Measurements from ENCODE around the gene SLC38A4. TPM values are rescaled to one million over a fixed set of nuclear protein-coding genes. Genes with fewer than 3 reads are reported as not detected.

SLC38A4 gene
- total and polyA plus RNA-seq, 9 of the 15 experiments (the other 6 are each of a cell fraction or from before 2014, with no cell fraction given): 0.16 TPM; not detected in 8

DNA sequence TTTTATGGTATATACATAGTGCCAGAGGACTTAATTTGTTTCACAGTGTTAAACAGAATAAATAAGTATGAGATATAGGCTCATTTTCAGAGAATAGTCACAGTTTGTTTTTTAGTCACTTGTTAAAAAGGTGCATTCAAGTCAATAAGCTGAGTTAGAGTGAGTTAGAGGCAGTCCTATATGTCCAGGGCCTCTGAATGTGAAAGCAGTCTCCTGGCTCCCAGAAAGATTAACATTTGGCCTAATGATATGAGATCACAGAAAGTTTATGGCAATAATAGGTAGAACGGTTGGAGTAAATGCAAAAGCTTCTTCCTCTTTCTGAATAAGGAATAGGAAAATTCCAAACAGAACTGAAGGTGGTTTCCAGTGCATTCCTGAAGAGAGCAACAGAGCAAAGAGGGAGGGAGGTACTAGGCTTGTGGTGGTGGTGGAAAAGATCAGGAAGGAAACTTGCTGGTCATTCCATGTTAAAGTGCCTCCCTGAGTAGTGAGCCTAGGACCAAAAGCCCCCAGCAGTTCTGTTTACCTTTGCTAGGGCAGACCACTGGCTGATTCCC is 54.4 kb downstream of the SLC38A4 start (continued):
- TF ChIP-seq SMARCB1 (IDR thresholded peaks at IDR 0.05; ENCODE audit: insufficient read length, low read depth) (no peak), SMARCC2 (IDR thresholded peaks at IDR 0.05; ENCODE audit: low read depth) (no peak), KLF1 (tag; IDR thresholded peaks at IDR 0.05) (no peak), ZNF146 (CRISPR knock-in tag; IDR thresholded peaks at IDR 0.05; ENCODE audit: unreplicated experiment) (no peak), SRSF1 (IDR thresholded peaks at IDR 0.05; ENCODE audit: low read depth, low read length) (no peak), CBFB (CRISPR knock-in tag; IDR thresholded peaks at IDR 0.05) (no peak), HBP1 (CRISPR knock-in tag; IDR thresholded peaks at IDR 0.05) (no peak)

DNA sequence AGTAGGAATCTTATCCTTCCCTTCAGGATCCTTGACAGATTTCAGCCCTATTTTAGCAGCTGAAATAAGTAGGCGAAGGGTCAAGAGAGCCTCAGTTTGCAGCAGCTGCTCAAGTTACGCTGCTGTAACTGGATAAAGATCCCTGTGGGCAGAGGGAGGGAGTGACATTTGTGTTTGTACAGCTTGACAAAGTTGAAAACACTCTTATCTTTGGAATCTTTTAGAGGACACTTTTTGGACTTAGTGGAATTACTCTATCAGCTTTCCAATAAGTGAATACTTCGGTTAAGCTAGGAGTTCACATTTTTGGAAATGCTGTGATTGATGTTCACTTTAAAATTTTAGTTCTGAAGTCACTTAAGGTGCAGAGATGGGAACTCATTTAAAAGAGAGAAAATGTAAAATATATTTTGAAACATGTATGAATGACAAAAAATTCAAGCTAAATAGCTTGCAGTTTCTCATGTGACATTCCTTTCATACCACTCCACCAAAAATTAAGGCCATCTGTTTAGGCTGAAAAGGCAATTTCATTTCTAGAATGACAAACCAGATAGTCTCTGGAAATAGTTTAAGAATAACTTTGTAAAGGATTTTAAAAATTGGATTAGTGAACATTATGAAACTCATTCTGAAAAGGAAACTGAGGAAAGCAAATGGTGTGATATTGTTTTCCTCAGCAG is 55.2 kb downstream of the SLC38A4 start:
- intact Hi-C loops (cut with micrococcal nuclease) (no loop called here), in situ Hi-C loops (cut with MboI) (no loop called here)
- POLR2A ChIA-PET: interaction anchor here (0.8 kb wide), 1 partner anchor 18 kb away, joined by 3 read pairs; no protein-coding TSS in a partner anchor
- no peak for DNase-seq (ENCODE audit: extremely low read depth in 1 of 4, low spot score in 3 of 4)
- CTCF ChIA-PET (ENCODE audit: low intra/inter-chr PET ratio): no interaction called here
- Histone ChIP-seq H3K4me1 (replicated peaks in 1 of 2; ENCODE audit: control insufficient read depth in 2 of 2, insufficient read depth in 2 of 2, low read length in 2 of 2) (no peaks in the 10 kb centered on the region), H3K4me3 (no peak overlapping the region), H3K9ac (ENCODE audit: insufficient read depth in 1 of 2, low read depth in 2 of 2, low read length in 2 of 2) (no peak overlapping the region), H2AFZ (ENCODE audit: low read depth, low read length) (no peak overlapping the region), H3K27me3 (ENCODE audit: control insufficient read depth in 2 of 2, insufficient read depth in 2 of 2, low read length in 2 of 2) (no peaks in the 10 kb centered on the region), H3K27ac (ENCODE audit: extremely low read depth, low read depth, low read length) (no peak overlapping the region), H3K4me2 (ENCODE audit: insufficient read depth, low read length) (no peak overlapping the region), H3K9me3 (replicated peaks; ENCODE audit: control insufficient read depth, insufficient read depth, low read depth, low read length) (no peaks in the 10 kb centered on the region), H3K79me2 (ENCODE audit: control insufficient read depth, insufficient read depth, low read length) (no peaks in the 10 kb centered on the region), H3K9me1 (ENCODE audit: control insufficient read depth, insufficient read depth, low read length) (no peaks in the 10 kb centered on the region), H3K36me3 (ENCODE audit: control insufficient read depth, insufficient read depth, low read length) (no peaks in the 10 kb centered on the region), H4K20me1 (replicated peaks; ENCODE audit: control insufficient read depth, insufficient read depth, low read length) (no peaks in the 10 kb centered on the region)
- no peak for TF ChIP-seq ZNF324 (CRISPR knock-in tag; IDR thresholded peaks at IDR 0.05)
- FAIRE-seq: no peak
- no TSS peak for BruUV-seq (replicated peaks)
- ATAC-seq: no peak
- WGBS (ENCODE audit: insufficient coverage, low coverage, missing lambda C conversion rate): 0% methylated on average over 3 of the region's 3 CpGs
